Activated CD8-positive, alpha-beta memory T cell treated with anti-CD3 and anti-CD28 coated beads, Interleukin-2, amount 10 ng/mL, durations not matched to agents 7 days and 5 days (primary cell): ENCODE data around the gene CACNA2D1. TPM values are rescaled to one million over a fixed set of nuclear protein-coding genes. Genes with fewer than 3 reads are reported as not detected.

Source experiments
- ATAC-seq: fragments of 150-1000 bp; cut with Tn5 transposase; one replicate; pipeline ENCODE4 v1.10.0; 2021; ENCODE audit warnings: moderate library complexity
- CTCF ChIA-PET: fragments of 350-600 bp; sonication (Branson Sonifier 250); formaldehyde crosslinking; loops from one replicate; lab custom pipeline; 2021; ENCODE audit warnings: antibody characterized with exemption; lab: Charles Lee
- DNase-seq: peaks from one replicate; pipeline ENCODE4 v3.0.0-alpha.2; 2020
- H3K27ac Mint-ChIP-seq: one replicate; pipeline ENCODE4 v1.8.0; 2021; ENCODE audit warnings: mild to moderate bottlenecking, mixed read lengths
- H3K27me3 Mint-ChIP-seq: one replicate; pipeline ENCODE4 v1.8.0; 2021; ENCODE audit warnings: mixed read lengths
- H3K36me3 Mint-ChIP-seq: one replicate; pipeline ENCODE4 v1.8.0; 2021; ENCODE audit warnings: mild to moderate bottlenecking, mixed read lengths
- H3K4me1 Mint-ChIP-seq: one replicate; pipeline ENCODE4 v1.8.0; 2021; ENCODE audit warnings: mixed read lengths
- H3K4me3 Mint-ChIP-seq: one replicate; pipeline ENCODE4 v1.8.0; 2021; ENCODE audit warnings: mild to moderate bottlenecking, moderate library complexity, mixed read lengths
- H3K9me3 Mint-ChIP-seq: one replicate; pipeline ENCODE4 v1.8.0; 2022; ENCODE audit warnings: low read depth, mixed read lengths
- total RNA-seq, 2 experiments: library from RNA; stranded (reverse); gene quantifications; one replicate each; pipeline ENCODE4 v1.2.3, GENCODE V29; 2021

Gene CACNA2D1
- total RNA-seq, 2 experiments from 2014 or later: 0.28 TPM; not detected in 1

GRCh38 chr7:82126576-82126975 lies 317.0 kb downstream of the CACNA2D1 start:
- Mint-ChIP-seq H3K27ac (no peak overlapping the region), H3K4me1 (no peaks in the 10 kb centered on the region), H3K36me3 (no peaks in the 10 kb centered on the region), H3K4me3 (no peak overlapping the region), H3K9me3 (no peaks in the 10 kb centered on the region), H3K27me3 (no peaks in the 10 kb centered on the region)
- CTCF ChIA-PET: no interaction called here
- ATAC-seq (no peak), DNase-seq (no peak)

GRCh38 chr7:82124445-82124844 lies 319.1 kb downstream of the CACNA2D1 start:
- Mint-ChIP-seq H3K27me3 (no peaks in the 10 kb centered on the region), H3K27ac (no peak overlapping the region), H3K4me1 (no peaks in the 10 kb centered on the region), H3K36me3 (no peaks in the 10 kb centered on the region), H3K4me3 (no peak overlapping the region), H3K9me3 (no peaks in the 10 kb centered on the region)
- ATAC-seq (no peak), DNase-seq (no peak)
- CTCF ChIA-PET: no interaction called here

GRCh38 chr7:82122275-82122674 lies 321.3 kb downstream of the CACNA2D1 start:
- Mint-ChIP-seq H3K27ac (no peak overlapping the region), H3K27me3 (no peaks in the 10 kb centered on the region), H3K4me3 (no peak overlapping the region), H3K36me3 (no peaks in the 10 kb centered on the region), H3K9me3 (no peaks in the 10 kb centered on the region), H3K4me1 (no peaks in the 10 kb centered on the region)
- DNase-seq (no peak), ATAC-seq (no peak)
- CTCF ChIA-PET: no interaction called here

GRCh38 chr7:82114237-82114636 lies 329.3 kb downstream of the CACNA2D1 start:
- H3K27me3 Mint-ChIP-seq: no peaks in the 10 kb centered on the region
- no peak overlapping the region for H3K27ac Mint-ChIP-seq
- peaks cover 2% of the 10 kb centered on the region for H3K9me3 Mint-ChIP-seq
- CTCF ChIA-PET: no interaction called here
- H3K36me3 Mint-ChIP-seq: no peaks in the 10 kb centered on the region
- no peaks in the 10 kb centered on the region for H3K4me1 Mint-ChIP-seq
- no peak overlapping the region for H3K4me3 Mint-ChIP-seq
- DNase-seq: no peak
- ATAC-seq: no peak

GRCh38 chr7:82110146-82110840 lies 333.3 kb downstream of the CACNA2D1 start:
- DNase-seq: no peak
- CTCF ChIA-PET: no interaction called here
- Mint-ChIP-seq H3K4me3 (no peak overlapping the region), H3K27me3 (no peaks in the 10 kb centered on the region), H3K27ac (no peak overlapping the region), H3K36me3 (no peaks in the 10 kb centered on the region), H3K4me1 (no peaks in the 10 kb centered on the region), H3K9me3 (no peaks in the 10 kb centered on the region)
- ATAC-seq: no peak

- H3K9me3 Mint-ChIP-seq: no peaks in the 10 kb centered on the region
- no peak for ATAC-seq
- no peaks in the 10 kb centered on the region for H3K36me3 Mint-ChIP-seq
- no peak for DNase-seq
- H3K4me1 Mint-ChIP-seq: no peaks in the 10 kb centered on the region
- H3K27ac Mint-ChIP-seq: no peak overlapping the region
- CTCF ChIA-PET: no interaction called here
- no peaks in the 10 kb centered on the region for H3K27me3 Mint-ChIP-seq
- no peak overlapping the region for H3K4me3 Mint-ChIP-seq
Observed at GRCh38 chr7:82109288-82109687, 334.3 kb downstream of the CACNA2D1 start.

GRCh38 chr7:82106201-82106600 lies 337.4 kb downstream of the CACNA2D1 start:
- no peaks in the 10 kb centered on the region for H3K27me3 Mint-ChIP-seq
- no peaks in the 10 kb centered on the region for H3K9me3 Mint-ChIP-seq
- CTCF ChIA-PET: no interaction called here
- H3K4me3 Mint-ChIP-seq: no peak overlapping the region
- H3K36me3 Mint-ChIP-seq: no peaks in the 10 kb centered on the region
- ATAC-seq (no peak), DNase-seq (no peak)
- H3K4me1 Mint-ChIP-seq: no peaks in the 10 kb centered on the region
- H3K27ac Mint-ChIP-seq: no peak overlapping the region

GRCh38 chr7:82105463-82105862 lies 338.1 kb downstream of the CACNA2D1 start:
- Mint-ChIP-seq H3K36me3 (no peaks in the 10 kb centered on the region), H3K4me3 (no peak overlapping the region), H3K27ac (no peak overlapping the region), H3K27me3 (no peaks in the 10 kb centered on the region), H3K9me3 (no peaks in the 10 kb centered on the region), H3K4me1 (no peaks in the 10 kb centered on the region)
- DNase-seq (no peak), ATAC-seq (no peak)
- CTCF ChIA-PET: interaction anchor here (0.6 kb wide), 1 partner anchor 346 kb away, joined by 3 read pairs; no protein-coding TSS in a partner anchor

- Mint-ChIP-seq H3K9me3 (no peaks in the 10 kb centered on the region), H3K4me3 (no peak overlapping the region), H3K36me3 (no peaks in the 10 kb centered on the region), H3K27me3 (no peaks in the 10 kb centered on the region), H3K27ac (no peak overlapping the region), H3K4me1 (no peaks in the 10 kb centered on the region)
- CTCF ChIA-PET: no interaction called here
- no peak for DNase-seq
- no peak for ATAC-seq
Observed at GRCh38 chr7:82098414-82098813, 345.2 kb downstream of the CACNA2D1 start.

GRCh38 chr7:82091126-82091684 lies 352.4 kb downstream of the CACNA2D1 start:
- CTCF ChIA-PET: no interaction called here
- H3K9me3 Mint-ChIP-seq: no peaks in the 10 kb centered on the region
- ATAC-seq (no peak), DNase-seq (no peak)
- no peaks in the 10 kb centered on the region for H3K4me1 Mint-ChIP-seq
- no peaks in the 10 kb centered on the region for H3K27me3 Mint-ChIP-seq
- H3K4me3 Mint-ChIP-seq: no peak overlapping the region
- H3K27ac Mint-ChIP-seq: no peak overlapping the region
- H3K36me3 Mint-ChIP-seq: no peaks in the 10 kb centered on the region

GRCh38 chr7:82087099-82087498 lies 356.5 kb downstream of the CACNA2D1 start:
- DNase-seq (no peak), ATAC-seq (no peak)
- H3K4me1 Mint-ChIP-seq: no peaks in the 10 kb centered on the region
- CTCF ChIA-PET: no interaction called here
- no peaks in the 10 kb centered on the region for H3K27me3 Mint-ChIP-seq
- no peak overlapping the region for H3K27ac Mint-ChIP-seq
- no peak overlapping the region for H3K4me3 Mint-ChIP-seq
- no peaks in the 10 kb centered on the region for H3K36me3 Mint-ChIP-seq
- H3K9me3 Mint-ChIP-seq: peaks cover 2% of the 10 kb centered on the region

GRCh38 chr7:82085116-82085515 lies 358.5 kb downstream of the CACNA2D1 start:
- Mint-ChIP-seq H3K27me3 (no peaks in the 10 kb centered on the region), H3K4me3 (no peak overlapping the region), H3K9me3 (peaks cover 2% of the 10 kb centered on the region), H3K4me1 (no peaks in the 10 kb centered on the region), H3K27ac (no peak overlapping the region), H3K36me3 (no peaks in the 10 kb centered on the region)
- CTCF ChIA-PET: no interaction called here
- no peak for DNase-seq
- no peak for ATAC-seq

- no peak overlapping the region for H3K4me3 Mint-ChIP-seq
- DNase-seq: no peak
- H3K4me1 Mint-ChIP-seq: no peaks in the 10 kb centered on the region
- CTCF ChIA-PET: no interaction called here
- H3K9me3 Mint-ChIP-seq: peaks cover 2% of the 10 kb centered on the region
- ATAC-seq: no peak
- H3K36me3 Mint-ChIP-seq: no peaks in the 10 kb centered on the region
- H3K27ac Mint-ChIP-seq: no peak overlapping the region
- no peaks in the 10 kb centered on the region for H3K27me3 Mint-ChIP-seq
Observed at GRCh38 chr7:82081644-82082224, 361.8 kb downstream of the CACNA2D1 start.

- no peaks in the 10 kb centered on the region for H3K27me3 Mint-ChIP-seq
- H3K27ac Mint-ChIP-seq: no peak overlapping the region
- DNase-seq: no peak
- H3K9me3 Mint-ChIP-seq: peaks cover 2% of the 10 kb centered on the region
- no peak overlapping the region for H3K4me3 Mint-ChIP-seq
- CTCF ChIA-PET: no interaction called here
- no peaks in the 10 kb centered on the region for H3K36me3 Mint-ChIP-seq
- ATAC-seq: no peak
- H3K4me1 Mint-ChIP-seq: no peaks in the 10 kb centered on the region
Observed at GRCh38 chr7:82080254-82080927, 363.2 kb downstream of the CACNA2D1 start.
